Smooth muscle cell (in vitro differentiated cells): ENCODE data around the gene MRPS12. TPM values are rescaled to one million over a fixed set of nuclear protein-coding genes. Genes with fewer than 3 reads are reported as not detected.

ENCODE experiments used
- DNase-seq: peaks from one replicate; lab custom pipeline; 2025; ENCODE audit not compliant: unreplicated experiment; lab: John Stamatoyannopoulos, UW
- H2AFZ ChIP-seq: fragments of 200-600 bp; sonication (generic); 2 replicates; pipeline ENCODE4 v1.6.0; 2016; ENCODE audit warnings: antibody characterized with exemption, low read depth, mild to moderate bottlenecking
- H3F3A ChIP-seq: fragments of 200-600 bp; sonication (generic); 2 replicates; pipeline ENCODE4 v1.6.0; 2017; ENCODE audit warnings: antibody characterized with exemption, low read depth
- H3K27ac ChIP-seq: fragments of 200-600 bp; sonication (generic); 2 replicates; pipeline ENCODE4 v1.5.1; 2016; ENCODE audit warnings: low read depth, mild to moderate bottlenecking
- H3K27me3 ChIP-seq: fragments of 200-600 bp; sonication (generic); 2 replicates; pipeline ENCODE4 v1.6.1; 2016; ENCODE audit warnings: low read depth, mild to moderate bottlenecking
- H3K36me3 ChIP-seq: fragments of 200-600 bp; sonication (generic); 2 replicates; pipeline ENCODE4 v1.5.1; 2016; ENCODE audit warnings: low read depth
- H3K4me1 ChIP-seq: fragments of 200-600 bp; sonication (generic); 2 replicates; pipeline ENCODE4 v1.5.1; 2016; ENCODE audit warnings: low read depth
- H3K4me2 ChIP-seq: fragments of 200-600 bp; sonication (generic); 2 replicates; pipeline ENCODE4 v1.6.0; 2016; ENCODE audit warnings: mild to moderate bottlenecking
- H3K4me3 ChIP-seq: fragments of 200-600 bp; sonication (generic); 2 replicates; pipeline ENCODE4 v1.5.1; 2016; ENCODE audit warnings: mild to moderate bottlenecking
- H3K79me2 ChIP-seq: fragments of 200-600 bp; sonication (generic); 2 replicates; pipeline ENCODE4 v1.6.0; 2016; ENCODE audit warnings: low read depth, mild to moderate bottlenecking
- H3K9ac ChIP-seq: fragments of 200-600 bp; sonication (generic); 2 replicates; pipeline ENCODE4 v1.6.0; 2016; ENCODE audit warnings: low read depth
- H3K9me3 ChIP-seq: fragments of 200-600 bp; sonication (generic); replicated peaks from 2 replicates; pipeline ENCODE4 v1.5.1; 2016; ENCODE audit warnings: low read depth
- H4K20me1 ChIP-seq: fragments of 200-600 bp; sonication (generic); 2 replicates; pipeline ENCODE4 v1.6.0; 2016; ENCODE audit warnings: low read depth
- WGBS: methylation state at CpG from one replicate; pipeline ENCODE4 v1.1.7; 2016; ENCODE audit warnings: low lambda C conversion rate; 5-methylcytosine and 5-hydroxymethylcytosine counted together
- polyA plus RNA-seq: library from polyadenylated mRNA; unstranded; fragments of >200 nt; fragmentation: Nextera tagmentation; extraction: Ambion mirVana; gene quantifications from 2 replicates; pipeline ENCODE4 v1.2.1, GENCODE V29; 2016
- total RNA-seq: library from RNA; depleted of rRNA; stranded (reverse); fragments of >200 nt; gene quantifications from 2 replicates; pipeline ENCODE4 v1.2.3, GENCODE V29; 2014
- TF ChIP-seq, protein P1 (sequence below): fragments of 200-600 bp; sonication (generic); IDR thresholded peaks from 2 replicates; pipeline ENCODE4 v1.5.1; 2017; ENCODE audit warnings: borderline replicate concordance, mild to moderate bottlenecking, antibody characterized with exemption; ENCODE audit not compliant: insufficient read depth, poor library complexity, severe bottlenecking

Gene MRPS12
- total and polyA plus RNA-seq, 2 experiments from 2014 or later, result 25.7 to 55.2 TPM

- H3K4me1 ChIP-seq, result no peaks in the 10 kb centered on the region
- H3K36me3 ChIP-seq, result no peaks in the 10 kb centered on the region
- H3K4me3 ChIP-seq, result no peak overlapping the region
- H3K4me2 ChIP-seq, result no peak overlapping the region
- no peaks in the 10 kb centered on the region for H3K9me3 ChIP-seq
- H3K9ac ChIP-seq, result no peak overlapping the region
- H3F3A ChIP-seq, result no peaks in the 10 kb centered on the region
- 96% methylated on average over 20 of the region's 20 CpGs for WGBS
- H3K27ac ChIP-seq, result no peak overlapping the region
- no peaks in the 10 kb centered on the region for H3K27me3 ChIP-seq
- no peaks in the 10 kb centered on the region for H3K79me2 ChIP-seq
- no peak for DNase-seq
- TF ChIP-seq, protein P1, sequence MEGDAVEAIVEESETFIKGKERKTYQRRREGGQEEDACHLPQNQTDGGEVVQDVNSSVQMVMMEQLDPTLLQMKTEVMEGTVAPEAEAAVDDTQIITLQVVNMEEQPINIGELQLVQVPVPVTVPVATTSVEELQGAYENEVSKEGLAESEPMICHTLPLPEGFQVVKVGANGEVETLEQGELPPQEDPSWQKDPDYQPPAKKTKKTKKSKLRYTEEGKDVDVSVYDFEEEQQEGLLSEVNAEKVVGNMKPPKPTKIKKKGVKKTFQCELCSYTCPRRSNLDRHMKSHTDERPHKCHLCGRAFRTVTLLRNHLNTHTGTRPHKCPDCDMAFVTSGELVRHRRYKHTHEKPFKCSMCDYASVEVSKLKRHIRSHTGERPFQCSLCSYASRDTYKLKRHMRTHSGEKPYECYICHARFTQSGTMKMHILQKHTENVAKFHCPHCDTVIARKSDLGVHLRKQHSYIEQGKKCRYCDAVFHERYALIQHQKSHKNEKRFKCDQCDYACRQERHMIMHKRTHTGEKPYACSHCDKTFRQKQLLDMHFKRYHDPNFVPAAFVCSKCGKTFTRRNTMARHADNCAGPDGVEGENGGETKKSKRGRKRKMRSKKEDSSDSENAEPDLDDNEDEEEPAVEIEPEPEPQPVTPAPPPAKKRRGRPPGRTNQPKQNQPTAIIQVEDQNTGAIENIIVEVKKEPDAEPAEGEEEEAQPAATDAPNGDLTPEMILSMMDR, result no peak
- H2AFZ ChIP-seq, result no peak overlapping the region
- no peaks in the 10 kb centered on the region for H4K20me1 ChIP-seq
These were observed 9.1 kb upstream of the MRPS12 start for GRCh38 chr19:38921420-38922274.

GRCh38 chr19:38922482-38922881 lies 8.3 kb upstream of the MRPS12 start:
- H3K27me3 ChIP-seq, result no peaks in the 10 kb centered on the region
- no peak overlapping the region for H2AFZ ChIP-seq
- no peak overlapping the region for H3K4me2 ChIP-seq
- TF ChIP-seq, protein P1, result no peak
- WGBS, result 98% methylated on average over 5 of the region's 5 CpGs
- H3F3A ChIP-seq, result no peaks in the 10 kb centered on the region
- DNase-seq, result no peak
- no peaks in the 10 kb centered on the region for H3K79me2 ChIP-seq
- H3K36me3 ChIP-seq, result no peaks in the 10 kb centered on the region
- H3K27ac ChIP-seq, result no peak overlapping the region
- no peaks in the 10 kb centered on the region for H3K9me3 ChIP-seq
- no peak overlapping the region for H3K4me3 ChIP-seq
- no peak overlapping the region for H3K9ac ChIP-seq
- H4K20me1 ChIP-seq, result no peaks in the 10 kb centered on the region
- no peaks in the 10 kb centered on the region for H3K4me1 ChIP-seq

DNA sequence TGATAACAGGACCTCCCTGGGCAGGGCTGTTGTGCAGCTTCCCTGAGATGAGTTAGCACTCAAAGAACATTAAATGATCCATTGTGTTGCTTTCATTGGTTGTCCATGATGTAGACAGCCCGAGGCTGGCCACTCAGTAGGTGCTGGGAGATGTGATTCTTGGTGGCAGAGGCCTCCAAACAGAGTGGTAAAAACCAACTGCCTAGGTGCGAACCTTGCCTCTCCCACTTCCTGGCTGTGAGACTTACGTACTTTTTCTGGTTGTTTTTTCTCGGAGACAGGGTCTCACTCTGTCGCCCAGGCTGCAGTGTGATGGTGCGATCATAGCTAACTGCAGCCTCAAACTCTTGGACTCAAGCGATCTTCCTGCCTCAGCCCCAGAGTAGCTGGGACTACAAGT lies 6.4 kb upstream of the MRPS12 start:
- no peak overlapping the region for H3K9ac ChIP-seq
- H3K9me3 ChIP-seq, result no peaks in the 10 kb centered on the region
- H4K20me1 ChIP-seq, result no peaks in the 10 kb centered on the region
- no peak for DNase-seq
- no peaks in the 10 kb centered on the region for H3F3A ChIP-seq
- H3K4me2 ChIP-seq, result no peak overlapping the region
- no peak overlapping the region for H2AFZ ChIP-seq
- no peak overlapping the region for H3K4me3 ChIP-seq
- H3K79me2 ChIP-seq, result peaks cover 10% of the 10 kb centered on the region
- TF ChIP-seq, protein P1, result no peak
- H3K27me3 ChIP-seq, result no peaks in the 10 kb centered on the region
- no peak overlapping the region for H3K27ac ChIP-seq
- 96% methylated on average over 7 of the region's 7 CpGs for WGBS
- no peaks in the 10 kb centered on the region for H3K4me1 ChIP-seq
- no peaks in the 10 kb centered on the region for H3K36me3 ChIP-seq
